ENCODE data around the gene PLCB2. TPM values are rescaled to one million over a fixed set of nuclear protein-coding genes. Genes with fewer than 3 reads are reported as not detected.

PLCB2 gene
- total and polyA plus RNA-seq, 9 of the 15 experiments (the other 6 are each of a cell fraction or from before 2014, with no cell fraction given), result 0.37 to 12.3 (median 8.0) TPM

DNA sequence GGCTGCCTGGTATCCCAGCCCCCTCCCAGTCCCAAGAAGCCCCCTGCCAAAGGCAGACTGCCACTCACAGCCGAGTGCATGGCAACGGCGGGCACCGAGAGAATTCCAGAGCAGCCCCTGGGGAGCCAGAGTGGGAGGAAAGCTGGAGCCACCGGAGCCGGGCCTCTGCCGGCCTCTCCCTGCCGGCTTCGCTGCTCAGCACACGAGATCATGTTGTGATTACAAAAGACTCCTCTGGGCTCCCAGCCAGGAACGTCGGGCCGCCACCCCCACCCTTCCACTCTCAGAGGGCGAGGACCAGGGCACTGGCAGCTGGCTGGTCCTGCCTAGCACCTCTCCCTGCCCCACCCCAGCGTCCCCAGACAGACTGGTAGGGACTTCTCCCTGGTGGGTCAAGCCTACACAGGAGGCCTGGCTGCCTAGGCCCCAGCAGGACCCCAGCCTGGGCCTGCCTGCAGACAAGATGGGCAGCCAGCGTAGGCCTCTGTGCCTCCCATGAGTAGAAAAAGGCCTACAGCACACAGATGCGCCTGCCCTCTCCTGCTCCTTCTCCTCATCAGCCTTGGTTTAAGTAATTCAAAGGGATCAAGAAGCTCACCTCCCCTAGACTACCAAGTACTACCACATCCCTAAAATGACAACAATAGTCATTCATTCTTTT is 33.1 kb upstream of the PLCB2 start, which contains the start of gene CCDC9B:
CCDC9B (minus strand) TSS at position 200 of the 661 bp plus-strand sequence; CDS start at position 80, 120 bp downstream.
- H3K36me3 ChIP-seq (ENCODE audit: control insufficient read depth, insufficient read depth, low read length), result no peaks in the 10 kb centered on the region
- peak within 1 kb of the TSS in 1 of 2 experiments; percentile 90; a peak in 3 of 4 replicates for H3K9ac ChIP-seq (ENCODE audit: insufficient read depth in 1 of 2, low read depth in 2 of 2, low read length in 2 of 2)
- H3K9me3 ChIP-seq (replicated peaks; ENCODE audit: control insufficient read depth, insufficient read depth, low read depth, low read length), result no peaks in the 10 kb centered on the region
- no peaks in the 10 kb centered on the region for H3K9me1 ChIP-seq (ENCODE audit: control insufficient read depth, insufficient read depth, low read length)
- ChIA-PET POLR2A (interaction anchor here (0.6 to 4.8 kb wide), 5 partner anchors 9 to 129 kb away, joined by 3 to 30 read pairs (median 3); partner anchors contain the start of gene INAFM2), CTCF (ENCODE audit: low intra/inter-chr PET ratio) (interaction anchor here (0.6 to 0.7 kb wide), 2 partner anchors 62 to 660 kb away, joined by 3 to 4 read pairs; no protein-coding TSS in a partner anchor)
- no peak within 1 kb of the TSS for H3K4me3 ChIP-seq
- DNase-seq (ENCODE audit: extremely low read depth in 1 of 4, low spot score in 3 of 4) (peak; percentile 61 to 73 (median 67)), ATAC-seq (peak; percentile 64), FAIRE-seq (peak; percentile 44)
- in situ Hi-C loops (cut with MboI) (loop anchor here (10.0 kb wide), 1 partner anchor 544 kb away; no protein-coding TSS in a partner anchor), intact Hi-C loops (cut with micrococcal nuclease) (no loop called here)
- BruUV-seq (replicated peaks), result no TSS peak
- H3K4me2 ChIP-seq (ENCODE audit: insufficient read depth, low read length), result no peak within 1 kb of the TSS; the same call in 1 of the 2 replicates
- peaks cover 7 to 46% of the 10 kb centered on the region in 2 experiments for H3K4me1 ChIP-seq (replicated peaks in 1 of 2; ENCODE audit: control insufficient read depth in 2 of 2, insufficient read depth in 2 of 2, low read length in 2 of 2)
- H2AFZ ChIP-seq (ENCODE audit: low read depth, low read length), result peak within 1 kb of the TSS; percentile 40
- H3K79me2 ChIP-seq (ENCODE audit: control insufficient read depth, insufficient read depth, low read length), result no peaks in the 10 kb centered on the region
- WGBS (ENCODE audit: insufficient coverage, low coverage, missing lambda C conversion rate), result 16% methylated on average over 17 of the region's 17 CpGs
- H4K20me1 ChIP-seq (replicated peaks; ENCODE audit: control insufficient read depth, insufficient read depth, low read length), result peaks cover 6% of the 10 kb centered on the region; the same call in 1 of the 2 replicates
- H3K27ac ChIP-seq (ENCODE audit: extremely low read depth, low read depth, low read length), result no peak within 1 kb of the TSS
- no peaks in the 10 kb centered on the region for H3K27me3 ChIP-seq (ENCODE audit: control insufficient read depth in 2 of 2, insufficient read depth in 2 of 2, low read length in 2 of 2)
- no peak for TF ChIP-seq NFIX (CRISPR knock-in tag; IDR thresholded peaks at IDR 0.05; ENCODE audit: low read depth)
- no peak for TF ChIP-seq ETV1 (tag; conservative IDR thresholded peaks at IDR 0.05; ENCODE audit: low read depth)
- TF ChIP-seq, protein P1, sequence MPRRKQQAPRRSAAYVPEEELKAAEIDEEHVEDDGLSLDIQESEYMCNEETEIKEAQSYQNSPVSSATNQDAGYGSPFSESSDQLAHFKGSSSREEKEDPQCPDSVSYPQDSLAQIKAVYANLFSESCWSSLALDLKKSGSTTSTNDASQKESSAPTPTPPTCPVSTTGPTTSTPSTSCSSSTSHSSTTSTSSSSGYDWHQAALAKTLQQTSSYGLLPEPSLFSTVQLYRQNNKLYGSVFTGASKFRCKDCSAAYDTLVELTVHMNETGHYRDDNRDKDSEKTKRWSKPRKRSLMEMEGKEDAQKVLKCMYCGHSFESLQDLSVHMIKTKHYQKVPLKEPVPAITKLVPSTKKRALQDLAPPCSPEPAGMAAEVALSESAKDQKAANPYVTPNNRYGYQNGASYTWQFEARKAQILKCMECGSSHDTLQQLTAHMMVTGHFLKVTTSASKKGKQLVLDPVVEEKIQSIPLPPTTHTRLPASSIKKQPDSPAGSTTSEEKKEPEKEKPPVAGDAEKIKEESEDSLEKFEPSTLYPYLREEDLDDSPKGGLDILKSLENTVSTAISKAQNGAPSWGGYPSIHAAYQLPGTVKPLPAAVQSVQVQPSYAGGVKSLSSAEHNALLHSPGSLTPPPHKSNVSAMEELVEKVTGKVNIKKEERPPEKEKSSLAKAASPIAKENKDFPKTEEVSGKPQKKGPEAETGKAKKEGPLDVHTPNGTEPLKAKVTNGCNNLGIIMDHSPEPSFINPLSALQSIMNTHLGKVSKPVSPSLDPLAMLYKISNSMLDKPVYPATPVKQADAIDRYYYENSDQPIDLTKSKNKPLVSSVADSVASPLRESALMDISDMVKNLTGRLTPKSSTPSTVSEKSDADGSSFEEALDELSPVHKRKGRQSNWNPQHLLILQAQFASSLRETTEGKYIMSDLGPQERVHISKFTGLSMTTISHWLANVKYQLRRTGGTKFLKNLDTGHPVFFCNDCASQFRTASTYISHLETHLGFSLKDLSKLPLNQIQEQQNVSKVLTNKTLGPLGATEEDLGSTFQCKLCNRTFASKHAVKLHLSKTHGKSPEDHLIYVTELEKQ (CRISPR knock-in tag; IDR thresholded peaks at IDR 0.05), result no peak
- TF ChIP-seq PHF21A (IDR thresholded peaks at IDR 0.05; ENCODE audit: borderline replicate concordance, low read depth), result no peak
- no peak for TF ChIP-seq MECOM (CRISPR knock-in tag; IDR thresholded peaks at IDR 0.05)
- TF ChIP-seq, protein P2, sequence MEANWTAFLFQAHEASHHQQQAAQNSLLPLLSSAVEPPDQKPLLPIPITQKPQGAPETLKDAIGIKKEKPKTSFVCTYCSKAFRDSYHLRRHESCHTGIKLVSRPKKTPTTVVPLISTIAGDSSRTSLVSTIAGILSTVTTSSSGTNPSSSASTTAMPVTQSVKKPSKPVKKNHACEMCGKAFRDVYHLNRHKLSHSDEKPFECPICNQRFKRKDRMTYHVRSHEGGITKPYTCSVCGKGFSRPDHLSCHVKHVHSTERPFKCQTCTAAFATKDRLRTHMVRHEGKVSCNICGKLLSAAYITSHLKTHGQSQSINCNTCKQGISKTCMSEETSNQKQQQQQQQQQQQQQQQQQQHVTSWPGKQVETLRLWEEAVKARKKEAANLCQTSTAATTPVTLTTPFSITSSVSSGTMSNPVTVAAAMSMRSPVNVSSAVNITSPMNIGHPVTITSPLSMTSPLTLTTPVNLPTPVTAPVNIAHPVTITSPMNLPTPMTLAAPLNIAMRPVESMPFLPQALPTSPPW (CRISPR knock-in tag; IDR thresholded peaks at IDR 0.05), result peak; percentile 55; the same call in 1 of the 2 replicates
- no peak for TF ChIP-seq TRIM28 (IDR thresholded peaks at IDR 0.05)
- TF ChIP-seq ZNF589 (CRISPR knock-in tag; IDR thresholded peaks at IDR 0.05; ENCODE audit: low read depth), result 0 out of 2 replicates have a peak, but pooled peaks have one; percentile 44
- TF ChIP-seq CHD4 (IDR thresholded peaks at IDR 0.05; ENCODE audit: insufficient read depth, insufficient replicate concordance, low read depth, low read length, poor library complexity, severe bottlenecking), result no peak
- no peak for TF ChIP-seq LARP7 (IDR thresholded peaks at IDR 0.05)
- 0 out of 4 replicates have a peak, but pooled peaks of 1 of the 2 experiments have one; percentile 23 for TF ChIP-seq MAZ (CRISPR knock-in tag; conservative IDR thresholded peaks at IDR 0.05 in 1 of 2, IDR thresholded peaks at IDR 0.05 in 1 of 2)
- no peak for TF ChIP-seq ZNF644 (tag; IDR thresholded peaks at IDR 0.05; ENCODE audit: low read depth)
- peak; percentile 23; the same call in 1 of the 2 replicates for TF ChIP-seq ARID1B (IDR thresholded peaks at IDR 0.05)
- TF ChIP-seq ZNF212 (CRISPR knock-in tag; IDR thresholded peaks at IDR 0.05), result no peak
- peak; percentile 66 for TF ChIP-seq ZFX (CRISPR knock-in tag; IDR thresholded peaks at IDR 0.05)
- no peak for TF ChIP-seq NELFE (IDR thresholded peaks at IDR 0.05; ENCODE audit: insufficient read depth, insufficient read length)
- no peak for TF ChIP-seq NFE2L1 (tag; IDR thresholded peaks at IDR 0.05; ENCODE audit: borderline replicate concordance, low read depth)
